PC-9 (cell line): ENCODE measurements around the gene CYGB.

ENCODE experiments used
- EZH2 ChIP-seq: fragments of 200-600 bp; sonication (generic); IDR thresholded peaks from 2 replicates; pipeline ENCODE4 v1.8.0; 2017; ENCODE audit warnings: antibody characterized with exemption, low read depth
- TF ChIP-seq, protein P1 (sequence below): fragments of 200-600 bp; sonication (generic); conservative IDR thresholded peaks from 2 replicates; pipeline ENCODE4 v1.6.1; 2017; ENCODE audit warnings: mixed run types, antibody characterized with exemption, mild to moderate bottlenecking, moderate library complexity

DNA sequence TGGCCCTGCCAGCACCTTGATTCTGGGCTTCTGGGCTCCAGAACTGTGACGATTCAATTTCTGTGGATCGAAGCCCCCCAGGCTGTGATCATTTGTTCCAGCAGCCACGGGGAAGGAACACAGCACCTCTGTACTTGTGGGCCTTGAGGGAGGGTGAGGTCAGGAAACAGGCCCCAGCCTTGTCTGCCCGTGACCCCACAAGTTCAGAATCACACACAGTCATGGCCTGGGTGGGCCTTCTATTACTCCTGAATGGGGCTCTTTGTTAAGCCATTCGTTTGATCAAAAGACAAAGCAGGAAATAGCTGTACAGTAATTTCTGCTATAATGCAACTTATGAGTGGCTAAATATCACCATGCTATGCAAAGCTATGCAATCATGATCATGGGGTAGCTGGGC lies 38.1 kb upstream of the CYGB start:
- TF ChIP-seq EZH2 = no peak
- TF ChIP-seq, protein P1, sequence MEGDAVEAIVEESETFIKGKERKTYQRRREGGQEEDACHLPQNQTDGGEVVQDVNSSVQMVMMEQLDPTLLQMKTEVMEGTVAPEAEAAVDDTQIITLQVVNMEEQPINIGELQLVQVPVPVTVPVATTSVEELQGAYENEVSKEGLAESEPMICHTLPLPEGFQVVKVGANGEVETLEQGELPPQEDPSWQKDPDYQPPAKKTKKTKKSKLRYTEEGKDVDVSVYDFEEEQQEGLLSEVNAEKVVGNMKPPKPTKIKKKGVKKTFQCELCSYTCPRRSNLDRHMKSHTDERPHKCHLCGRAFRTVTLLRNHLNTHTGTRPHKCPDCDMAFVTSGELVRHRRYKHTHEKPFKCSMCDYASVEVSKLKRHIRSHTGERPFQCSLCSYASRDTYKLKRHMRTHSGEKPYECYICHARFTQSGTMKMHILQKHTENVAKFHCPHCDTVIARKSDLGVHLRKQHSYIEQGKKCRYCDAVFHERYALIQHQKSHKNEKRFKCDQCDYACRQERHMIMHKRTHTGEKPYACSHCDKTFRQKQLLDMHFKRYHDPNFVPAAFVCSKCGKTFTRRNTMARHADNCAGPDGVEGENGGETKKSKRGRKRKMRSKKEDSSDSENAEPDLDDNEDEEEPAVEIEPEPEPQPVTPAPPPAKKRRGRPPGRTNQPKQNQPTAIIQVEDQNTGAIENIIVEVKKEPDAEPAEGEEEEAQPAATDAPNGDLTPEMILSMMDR = no peak
